ENCODE data around the gene PPM1K.
A peak's percentile ranks its signal among the peaks of the same experiment; 100 is the strongest.

Gene PPM1K

GRCh38 chr4:88275516-88275915, 8.8 kb downstream of the PPM1K start:
- no peak for TF ChIP-seq CTCF (IDR thresholded peaks at IDR 0.05; ENCODE audit: unreplicated experiment in 3 of 3)
- no peak overlapping the region for H3K4me3 Mint-ChIP-seq
- peak overlapping the region in 1 of 3 experiments; percentile 55 for H3K27ac Mint-ChIP-seq
- peaks cover 23% of the 10 kb centered on the region for H3K4me1 Mint-ChIP-seq
- H3K27me3 Mint-ChIP-seq (ENCODE audit: low read depth), result no peaks in the 10 kb centered on the region
- H3K36me3 Mint-ChIP-seq (ENCODE audit: low read depth), result peaks cover 40% of the 10 kb centered on the region
- no peaks in the 10 kb centered on the region for H3K9me3 Mint-ChIP-seq

- Mint-ChIP-seq H3K36me3 (ENCODE audit: low read depth) (peaks cover 12% of the 10 kb centered on the region), H3K4me1 (no peaks in the 10 kb centered on the region), H3K27ac (no peak overlapping the region), H3K9me3 (no peaks in the 10 kb centered on the region), H3K27me3 (ENCODE audit: low read depth) (no peaks in the 10 kb centered on the region), H3K4me3 (no peak overlapping the region)
- no peak for TF ChIP-seq CTCF (IDR thresholded peaks at IDR 0.05; ENCODE audit: unreplicated experiment in 3 of 3)
Measured at GRCh38 chr4:88268913-88269312, 15.4 kb downstream of the PPM1K start.

- H3K36me3 Mint-ChIP-seq (ENCODE audit: low read depth), result peaks cover 30% of the 10 kb centered on the region
- no peak overlapping the region for H3K4me3 Mint-ChIP-seq
- no peaks in the 10 kb centered on the region for H3K9me3 Mint-ChIP-seq
- no peak overlapping the region for H3K27ac Mint-ChIP-seq
- no peaks in the 10 kb centered on the region for H3K27me3 Mint-ChIP-seq (ENCODE audit: low read depth)
- H3K4me1 Mint-ChIP-seq, result no peaks in the 10 kb centered on the region
- no peak for TF ChIP-seq CTCF (IDR thresholded peaks at IDR 0.05; ENCODE audit: unreplicated experiment in 3 of 3)
Measured at GRCh38 chr4:88264336-88264735, 20.0 kb downstream of the PPM1K start.

GRCh38 chr4:88257726-88258125, 26.6 kb downstream of the PPM1K start:
- no peak for TF ChIP-seq CTCF (IDR thresholded peaks at IDR 0.05; ENCODE audit: unreplicated experiment in 3 of 3)
- H3K27me3 Mint-ChIP-seq (ENCODE audit: low read depth), result no peaks in the 10 kb centered on the region
- H3K4me1 Mint-ChIP-seq, result no peaks in the 10 kb centered on the region
- no peaks in the 10 kb centered on the region for H3K9me3 Mint-ChIP-seq
- H3K27ac Mint-ChIP-seq, result no peak overlapping the region
- H3K36me3 Mint-ChIP-seq (ENCODE audit: low read depth), result peaks cover 28% of the 10 kb centered on the region
- H3K4me3 Mint-ChIP-seq, result no peak overlapping the region

GRCh38 chr4:88255111-88255510, 29.2 kb downstream of the PPM1K start:
- no peak for TF ChIP-seq CTCF (IDR thresholded peaks at IDR 0.05; ENCODE audit: unreplicated experiment in 3 of 3)
- Mint-ChIP-seq H3K36me3 (ENCODE audit: low read depth) (peaks cover 7% of the 10 kb centered on the region), H3K9me3 (no peaks in the 10 kb centered on the region), H3K4me3 (no peak overlapping the region), H3K27ac (peak overlapping the region in 1 of 3 experiments; percentile 35), H3K27me3 (ENCODE audit: low read depth) (no peaks in the 10 kb centered on the region), H3K4me1 (no peaks in the 10 kb centered on the region)

- no peak overlapping the region for H3K4me3 Mint-ChIP-seq
- no peaks in the 10 kb centered on the region for H3K36me3 Mint-ChIP-seq (ENCODE audit: low read depth)
- no peak for TF ChIP-seq CTCF (IDR thresholded peaks at IDR 0.05; ENCODE audit: unreplicated experiment in 3 of 3)
Measured at GRCh38 chr4:88251924-88252323, 32.4 kb downstream of the PPM1K start.

More at GRCh38 chr4:88251924-88252323, 32.4 kb downstream of the PPM1K start:
- no peaks in the 10 kb centered on the region for H3K27me3 Mint-ChIP-seq (ENCODE audit: low read depth)
- no peaks in the 10 kb centered on the region for H3K9me3 Mint-ChIP-seq
- no peaks in the 10 kb centered on the region for H3K4me1 Mint-ChIP-seq
- H3K27ac Mint-ChIP-seq, result no peak overlapping the region
